PC-9 (cell line): ENCODE data around the gene PPM1K. TPM values are rescaled to one million over a fixed set of nuclear protein-coding genes. Genes with fewer than 3 reads are reported as not detected.

Experiments used
- BruUV-seq: library from RNA; stranded (reverse); fragments of 400-500 nt; replicated peaks from 2 replicates; lab custom pipeline; 2021; lab: Mats Ljungman, UMichigan
- CTCF ChIA-PET: fragments of 300-600 bp; sonication (Branson Sonifier 250); formaldehyde crosslinking; loops from one replicate; lab custom pipeline; 2022; ENCODE audit warnings: antibody characterized with exemption; lab: Charles Lee
- POLR2A ChIA-PET: fragments of 300-600 bp; sonication (Branson Sonifier 250); formaldehyde crosslinking; loops from one replicate; lab custom pipeline; 2022; ENCODE audit warnings: antibody characterized with exemption; ENCODE audit not compliant: unreplicated experiment; lab: Charles Lee
- DNase-seq, 2 experiments: peaks; one replicate each; pipeline versions ENCODE4 v3.0.0 to v3.0.0-alpha.2; 2015 to 2022; ENCODE audit warnings: mixed read lengths in 1 of 2
- H2AFZ ChIP-seq: fragments of 200-600 bp; sonication (generic); 2 replicates; pipeline ENCODE4 v1.8.1; 2017; ENCODE audit warnings: antibody characterized with exemption
- H3F3A ChIP-seq: fragments of 200-600 bp; sonication (generic); 2 replicates; pipeline ENCODE4 v1.8.1; 2017; ENCODE audit warnings: antibody characterized with exemption, mild to moderate bottlenecking, low read depth; ENCODE audit not compliant: insufficient read depth
- H3K27ac ChIP-seq: fragments of 200-600 bp; sonication (generic); 2 replicates; pipeline ENCODE4 v1.6.1; 2016; ENCODE audit warnings: mixed run types
- H3K27me3 ChIP-seq: fragments of 200-600 bp; sonication (generic); 2 replicates; pipeline ENCODE4 v1.6.1; 2016; ENCODE audit warnings: low read depth, mixed run types; ENCODE audit not compliant: insufficient read depth
- H3K36me3 ChIP-seq: fragments of 200-600 bp; sonication (generic); 2 replicates; pipeline ENCODE4 v1.6.1; 2016; ENCODE audit warnings: low read depth, mixed run types
- H3K4me1 ChIP-seq: fragments of 200-600 bp; sonication (generic); replicated peaks from 2 replicates; pipeline ENCODE4 v1.6.1; 2016; ENCODE audit warnings: mixed run types; ENCODE audit not compliant: insufficient read depth
- H3K4me2 ChIP-seq: fragments of 200-600 bp; sonication (generic); 2 replicates; pipeline ENCODE4 v1.6.1; 2017; ENCODE audit warnings: mixed run types
- H3K4me3 ChIP-seq: fragments of 200-600 bp; sonication (generic); 2 replicates; pipeline ENCODE4 v1.6.1; 2016; ENCODE audit warnings: mixed run types
- H3K79me2 ChIP-seq: fragments of 200-600 bp; sonication (generic); 2 replicates; pipeline ENCODE4 v1.6.1; 2017; ENCODE audit warnings: low read depth, mixed run types
- H3K9me2 ChIP-seq: fragments of 200-600 bp; sonication (generic); 2 replicates; pipeline ENCODE4 v1.8.1; 2017; ENCODE audit warnings: mild to moderate bottlenecking; ENCODE audit not compliant: insufficient read depth
- H3K9me3 ChIP-seq: fragments of 200-600 bp; sonication (generic); 2 replicates; pipeline ENCODE4 v1.8.1; 2016; ENCODE audit warnings: low read depth; ENCODE audit not compliant: insufficient read depth
- H4K20me1 ChIP-seq: fragments of 200-600 bp; sonication (generic); 2 replicates; pipeline ENCODE4 v1.8.1; 2017; ENCODE audit not compliant: insufficient read depth
- CTCF ChIP-seq: fragments of 200-600 bp; sonication (generic); conservative IDR thresholded peaks from 2 replicates; pipeline ENCODE4 v1.6.1; 2017; ENCODE audit warnings: mixed run types, antibody characterized with exemption, mild to moderate bottlenecking, moderate library complexity
- EZH2 ChIP-seq: fragments of 200-600 bp; sonication (generic); IDR thresholded peaks from 2 replicates; pipeline ENCODE4 v1.8.0; 2017; ENCODE audit warnings: antibody characterized with exemption, low read depth
- intact Hi-C: fragments of 100-400 bp; cut with micrococcal nuclease; formaldehyde crosslinking; loops from one replicate; pipeline ENCODE4 v1.10.0; 2022; ENCODE audit not compliant: unreplicated experiment
- total RNA-seq: library from RNA; stranded (reverse); gene quantifications from 2 replicates; pipeline ENCODE4 v1.2.3, GENCODE V29; 2021

PPM1K gene
- total RNA-seq, 1 experiment from 2014 or later, result 5.7 TPM

- DNase-seq, result no peak
- H3K4me3 ChIP-seq, result no peak overlapping the region
- no TSS peak for BruUV-seq
- H3K9me3 ChIP-seq, result no peaks in the 10 kb centered on the region
- H3K36me3 ChIP-seq, result no peaks in the 10 kb centered on the region
- H3K27me3 ChIP-seq, result no peaks in the 10 kb centered on the region
- H3K27ac ChIP-seq, result no peak overlapping the region
- H4K20me1 ChIP-seq, result no peaks in the 10 kb centered on the region
- no peaks in the 10 kb centered on the region for H3F3A ChIP-seq
- no peaks in the 10 kb centered on the region for H3K9me2 ChIP-seq
- ChIA-PET POLR2A (no interaction called here), CTCF (no interaction called here)
- no peaks in the 10 kb centered on the region for H3K79me2 ChIP-seq
- H3K4me2 ChIP-seq, result no peak overlapping the region
- TF ChIP-seq EZH2, result no peak
- no peak for TF ChIP-seq CTCF
- H2AFZ ChIP-seq, result no peak overlapping the region
- intact Hi-C loops, result no loop called here
- H3K4me1 ChIP-seq, result no peaks in the 10 kb centered on the region
Observed at GRCh38 chr4:88257726-88258125, 26.6 kb downstream of the PPM1K start.

- Histone ChIP-seq H4K20me1 (no peaks in the 10 kb centered on the region), H3K4me1 (no peaks in the 10 kb centered on the region), H3K9me2 (no peaks in the 10 kb centered on the region), H3K4me2 (no peak overlapping the region), H3K9me3 (no peaks in the 10 kb centered on the region), H3K27ac (no peak overlapping the region), H2AFZ (no peak overlapping the region), H3K27me3 (no peaks in the 10 kb centered on the region), H3F3A (no peaks in the 10 kb centered on the region), H3K36me3 (no peaks in the 10 kb centered on the region), H3K79me2 (no peaks in the 10 kb centered on the region), H3K4me3 (no peak overlapping the region)
- POLR2A ChIA-PET, result no interaction called here
- CTCF ChIA-PET, result no interaction called here
- DNase-seq, result no peak
- TF ChIP-seq EZH2, result no peak
- intact Hi-C loops, result no loop called here
- no TSS peak for BruUV-seq
Observed at GRCh38 chr4:88255111-88255510, 29.2 kb downstream of the PPM1K start.

DNA sequence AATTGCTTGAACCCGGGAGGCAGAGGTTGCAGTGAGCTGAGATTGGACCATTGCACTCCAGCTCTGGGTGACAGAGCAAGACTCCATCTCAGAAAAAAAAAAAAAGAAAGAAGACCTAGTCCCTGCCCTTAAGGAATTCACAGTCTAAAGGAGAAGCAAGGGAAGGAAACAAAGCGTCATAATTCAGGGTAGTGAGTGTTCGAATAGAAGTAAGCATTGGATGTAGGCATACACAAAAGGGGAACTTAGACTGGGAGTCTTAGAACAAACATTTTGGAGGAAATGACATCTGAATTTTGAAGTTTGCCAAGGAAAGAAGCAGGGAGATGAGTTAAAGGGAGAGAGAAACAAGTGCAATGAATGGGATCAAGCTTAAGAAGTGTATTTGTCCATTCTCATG is 32.4 kb downstream of the PPM1K start:
- intact Hi-C loops, result no loop called here
- BruUV-seq, result no TSS peak
- TF ChIP-seq CTCF, result no peak
- TF ChIP-seq EZH2, result no peak
- ChIA-PET POLR2A (no interaction called here), CTCF (no interaction called here)
- Histone ChIP-seq H3K27ac (no peak overlapping the region), H3K4me3 (no peak overlapping the region), H3F3A (no peaks in the 10 kb centered on the region), H3K9me3 (no peaks in the 10 kb centered on the region), H3K4me1 (no peaks in the 10 kb centered on the region), H3K9me2 (no peaks in the 10 kb centered on the region), H3K27me3 (no peaks in the 10 kb centered on the region), H3K79me2 (no peaks in the 10 kb centered on the region), H3K36me3 (no peaks in the 10 kb centered on the region), H3K4me2 (no peak overlapping the region), H4K20me1 (no peaks in the 10 kb centered on the region), H2AFZ (no peak overlapping the region)
- no peak for DNase-seq

GRCh38 chr4:88247148-88247547 is 37.2 kb downstream of the PPM1K start:
- no TSS peak for BruUV-seq
- H3F3A ChIP-seq, result no peaks in the 10 kb centered on the region
- TF ChIP-seq CTCF, result no peak
- no peak for TF ChIP-seq EZH2
- no peaks in the 10 kb centered on the region for H3K79me2 ChIP-seq
- no peak overlapping the region for H3K27ac ChIP-seq
- DNase-seq, result no peak
- intact Hi-C loops, result no loop called here
- ChIA-PET CTCF (no interaction called here), POLR2A (interaction anchor here (0.6 kb wide), 1 partner anchor 276 kb away, joined by 8 read pairs; no protein-coding TSS in a partner anchor)
- H2AFZ ChIP-seq, result no peak overlapping the region
- no peaks in the 10 kb centered on the region for H3K4me1 ChIP-seq
- no peak overlapping the region for H3K4me3 ChIP-seq
- H4K20me1 ChIP-seq, result no peaks in the 10 kb centered on the region
- H3K4me2 ChIP-seq, result no peak overlapping the region
- no peaks in the 10 kb centered on the region for H3K9me2 ChIP-seq
- no peaks in the 10 kb centered on the region for H3K27me3 ChIP-seq
- H3K36me3 ChIP-seq, result no peaks in the 10 kb centered on the region
- H3K9me3 ChIP-seq, result no peaks in the 10 kb centered on the region
